WTC11 (cell line): ENCODE measurements around the gene JADE2. TPM values are rescaled to one million over a fixed set of nuclear protein-coding genes. Genes with fewer than 3 reads are reported as not detected.

Source experiments
- ATAC-seq: fragments of 200-7000 bp; cut with Tn5 transposase; 2 replicates; pipeline ENCODE4 v1.10.0; 2021; ENCODE audit warnings: mild to moderate bottlenecking, moderate library complexity
- CTCF ChIA-PET: fragments of 300-600 bp; sonication (Branson Sonifier 250); formaldehyde crosslinking; loops from one replicate; lab custom pipeline; 2021; ENCODE audit warnings: antibody characterized with exemption; lab: Charles Lee
- POLR2A ChIA-PET: fragments of 350-600 bp; sonication (Branson Sonifier 250); formaldehyde crosslinking; loops from one replicate; lab custom pipeline; 2021; ENCODE audit warnings: antibody characterized with exemption; lab: Charles Lee
- DNase-seq: peaks from one replicate; pipeline ENCODE4 v3.0.0; 2021; ENCODE audit warnings: low spot score
- H3K27ac Mint-ChIP-seq: 2 replicates; pipeline ENCODE4 v1.8.0; 2021; ENCODE audit warnings: mixed read lengths
- H3K27me3 Mint-ChIP-seq: 2 replicates; pipeline ENCODE4 v1.8.0; 2021; ENCODE audit warnings: low read depth, mild to moderate bottlenecking, moderate library complexity, mixed read lengths
- H3K36me3 Mint-ChIP-seq: 2 replicates; pipeline ENCODE4 v1.8.0; 2021; ENCODE audit warnings: mixed read lengths
- H3K4me1 Mint-ChIP-seq: 2 replicates; pipeline ENCODE4 v1.8.0; 2022; ENCODE audit warnings: mixed read lengths
- H3K4me3 Mint-ChIP-seq: 2 replicates; pipeline ENCODE4 v1.8.0; 2021; ENCODE audit warnings: mild to moderate bottlenecking, moderate library complexity, mixed read lengths
- H3K9me3 Mint-ChIP-seq: 2 replicates; pipeline ENCODE4 v1.8.0; 2021; ENCODE audit warnings: mixed read lengths
- AFF4 ChIP-seq: sonication (generic); formaldehyde crosslinking; IDR thresholded peaks from 2 replicates; pipeline ENCODE4 v1.8.1; 2023; ENCODE audit warnings: mild to moderate bottlenecking, missing genetic modification reagents, borderline replicate concordance
- CREM ChIP-seq: sonication (generic); formaldehyde crosslinking; IDR thresholded peaks from 2 replicates; pipeline ENCODE4 v1.8.1; 2022; ENCODE audit warnings: mild to moderate bottlenecking, missing genetic modification reagents, moderate library complexity
- GABPB1 ChIP-seq: sonication (generic); formaldehyde crosslinking; IDR thresholded peaks from 2 replicates; pipeline ENCODE4 v1.8.1; 2023; ENCODE audit warnings: mild to moderate bottlenecking, missing genetic modification reagents
- GTF2I ChIP-seq: fragments of 250-450 bp; sonication (Bioruptor Pico); conservative IDR thresholded peaks from 2 replicates; pipeline ENCODE4 v1.4.0; 2021; ENCODE audit warnings: mild to moderate bottlenecking
- IRF1 ChIP-seq: sonication (generic); formaldehyde crosslinking; IDR thresholded peaks from 2 replicates; pipeline ENCODE4 v1.8.0; 2023; ENCODE audit warnings: missing genetic modification reagents
- JUN ChIP-seq: sonication (generic); formaldehyde crosslinking; IDR thresholded peaks from 2 replicates; pipeline ENCODE4 v1.8.0; 2023; ENCODE audit warnings: mild to moderate bottlenecking, missing genetic modification reagents
- KAT7 ChIP-seq: sonication (generic); formaldehyde crosslinking; IDR thresholded peaks from 2 replicates; pipeline ENCODE4 v1.8.1; 2023; ENCODE audit warnings: missing genetic modification reagents, mild to moderate bottlenecking, borderline replicate concordance
- MXD4 ChIP-seq: fragments of 250-450 bp; sonication (Bioruptor Pico); IDR thresholded peaks from 2 replicates; pipeline ENCODE4 v1.8.0; 2021; ENCODE audit warnings: mild to moderate bottlenecking, moderate library complexity, borderline replicate concordance
- NR3C1 ChIP-seq: sonication (generic); formaldehyde crosslinking; conservative IDR thresholded peaks from 2 replicates; pipeline ENCODE4 v1.8.1; 2023; ENCODE audit warnings: low read depth, mild to moderate bottlenecking, missing genetic modification reagents
- RELA ChIP-seq: sonication (generic); formaldehyde crosslinking; IDR thresholded peaks from 2 replicates; pipeline ENCODE4 v1.8.1; 2022; ENCODE audit warnings: missing genetic modification reagents, mild to moderate bottlenecking, borderline replicate concordance
- STAT6 ChIP-seq: sonication (generic); formaldehyde crosslinking; conservative IDR thresholded peaks from 2 replicates; pipeline ENCODE4 v1.8.1; 2023; ENCODE audit warnings: mild to moderate bottlenecking, low read depth, missing genetic modification reagents, moderate library complexity
- TEAD4 ChIP-seq: sonication (generic); formaldehyde crosslinking; IDR thresholded peaks from 2 replicates; pipeline ENCODE4 v1.8.0; 2022; ENCODE audit warnings: mild to moderate bottlenecking, missing genetic modification reagents
- ZNF121 ChIP-seq: sonication (generic); formaldehyde crosslinking; IDR thresholded peaks from 2 replicates; pipeline ENCODE4 v1.8.0; 2023; ENCODE audit warnings: missing genetic modification reagents
- ZNF396 ChIP-seq: fragments of 250-450 bp; sonication (Bioruptor Pico); IDR thresholded peaks from 2 replicates; pipeline ENCODE4 v1.8.0; 2021; ENCODE audit warnings: mild to moderate bottlenecking, moderate library complexity, borderline replicate concordance
- ZSCAN18 ChIP-seq: fragments of 250-450 bp; sonication (Bioruptor Pico); IDR thresholded peaks from 2 replicates; pipeline ENCODE4 v2.1.2; 2022; ENCODE audit warnings: mild to moderate bottlenecking, moderate library complexity
- total RNA-seq: library from RNA; stranded (reverse); gene quantifications from 3 replicates; pipeline ENCODE4 v1.2.3, GENCODE V29; 2021

Gene JADE2
- total RNA-seq, 1 experiment from 2014 or later = 40.8 TPM

- no peak for TF ChIP-seq CREM (CRISPR knock-in tag)
- no peak for TF ChIP-seq NR3C1 (CRISPR knock-in tag)
Measured at GRCh38 chr5:134517553-134517952, 7.9 kb upstream of the JADE2 start (continued).

GRCh38 chr5:134519989-134520388 lies 5.5 kb upstream of the JADE2 start:
- H3K36me3 Mint-ChIP-seq = no peaks in the 10 kb centered on the region

GRCh38 chr5:134521841-134522240 lies 3.6 kb upstream of the JADE2 start:
- Mint-ChIP-seq H3K27me3 (no peaks in the 10 kb centered on the region), H3K27ac (no peak overlapping the region), H3K4me3 (no peak overlapping the region), H3K9me3 (no peaks in the 10 kb centered on the region), H3K4me1 (peaks cover 25% of the 10 kb centered on the region), H3K36me3 (no peaks in the 10 kb centered on the region)
- DNase-seq (no peak), ATAC-seq (no peak)
- CTCF ChIA-PET = interaction anchor here (0.9 to 6.6 kb wide), 2 partner anchors 56 to 65 kb away, joined by 3 to 54 read pairs; no protein-coding TSS in a partner anchor
- no peak for TF ChIP-seq ZSCAN18 (CRISPR knock-in tag)
- TF ChIP-seq MXD4 (CRISPR knock-in tag) = no peak
- TF ChIP-seq KAT7 (CRISPR knock-in tag) = no peak
- TF ChIP-seq IRF1 = no peak
- TF ChIP-seq AFF4 (CRISPR knock-in tag) = no peak
- POLR2A ChIA-PET = no interaction called here

More at GRCh38 chr5:134519989-134520388, 5.5 kb upstream of the JADE2 start:
- CTCF ChIA-PET = no interaction called here
- H3K4me3 Mint-ChIP-seq = no peak overlapping the region
- no peak for DNase-seq
- TF ChIP-seq ZNF396 (no peak), CREM (CRISPR knock-in tag) (no peak), JUN (no peak), GABPB1 (CRISPR knock-in tag) (no peak), TEAD4 (CRISPR knock-in tag) (no peak), GTF2I (no peak), RELA (CRISPR knock-in tag) (no peak), ZSCAN18 (CRISPR knock-in tag) (no peak), ZNF121 (CRISPR knock-in tag) (no peak), STAT6 (CRISPR knock-in tag) (no peak)
- TF ChIP-seq, all 79 proteins: peak for 0
- no peak for ATAC-seq
- POLR2A ChIA-PET = interaction anchor here (1.3 kb wide), 1 partner anchor 8 kb away, joined by 4 read pairs; no protein-coding TSS in a partner anchor
- Mint-ChIP-seq H3K27ac (no peak overlapping the region), H3K27me3 (no peaks in the 10 kb centered on the region), H3K9me3 (no peaks in the 10 kb centered on the region), H3K4me1 (peaks cover 25% of the 10 kb centered on the region)
